B cell (primary cell): ENCODE results near the gene CEP85L.

Experiments used
- CTCF ChIP-seq: fragments of 200-600 bp; IDR thresholded peaks from one replicate; pipeline ENCODE4 v1.8.0; 2022; ENCODE audit warnings: antibody characterized with exemption, mild to moderate bottlenecking
- EZH2 ChIP-seq: IDR thresholded peaks from 2 replicates; pipeline ENCODE4 v1.6.1; 2012; ENCODE audit warnings: borderline replicate concordance, low read depth, mild to moderate bottlenecking, moderate library complexity, low read length; ENCODE audit not compliant: insufficient read depth, poor library complexity, severe bottlenecking

- TF ChIP-seq CTCF (no peak), EZH2 (no peak)
These were observed 157.3 kb downstream of the CEP85L start for GRCh38 chr6:118494091-118494490.
